Measurements from ENCODE around the gene CMSS1. TPM values are rescaled to one million over a fixed set of nuclear protein-coding genes. Genes with fewer than 3 reads are reported as not detected.
"Not testable (repeated sequence)": the region's sequence is repeated elsewhere in the genome, so short reads cannot be mapped to it uniquely, and the experiment has no call there.

CMSS1 gene
- total and polyA plus RNA-seq, 8 donors = 14.4 to 29.9 (median 15.9) TPM

DNA sequence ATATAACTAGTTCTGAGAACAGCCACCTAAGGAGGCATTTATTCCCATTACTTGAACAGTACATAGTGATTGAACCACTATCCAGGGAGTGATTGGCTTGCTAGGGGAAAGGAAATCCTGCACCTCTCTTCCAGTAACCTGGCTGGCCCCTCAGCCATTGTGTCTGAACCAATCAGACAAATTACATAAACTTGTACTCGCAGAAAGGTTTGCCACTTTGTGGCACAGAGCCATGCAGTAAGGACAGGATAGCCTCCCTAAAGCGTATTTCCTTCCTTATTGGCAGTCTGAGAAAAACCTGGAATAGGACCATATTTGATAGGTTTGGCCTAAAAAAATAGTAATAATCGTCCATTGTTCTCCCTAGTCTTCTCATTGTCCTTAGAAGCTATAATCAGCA lies 19.0 kb downstream of the CMSS1 start:
- H3K4me1 ChIP-seq = peaks cover 3 to 7% (median 3%) of the 10 kb centered on the region in 3 donors
- H3K36me3 ChIP-seq = no peaks in the 10 kb centered on the region
- DNase-seq (no peak), ATAC-seq (no peak), FAIRE-seq (no peak)
- TF ChIP-seq CTCF (IDR thresholded peaks at IDR 0.05) = no peak
- no peak overlapping the region for H3K27ac ChIP-seq
- no peaks in the 10 kb centered on the region for H3K9me3 ChIP-seq
- 46 to 48% methylated on average over 3 of the region's 3 CpGs for WGBS, 2 donors
- intact Hi-C loops (cut with DNase I) = loop anchor here in 2 of 3 donors (10.0 kb wide), 2 partner anchors 228 to 418 kb away; no protein-coding TSS in a partner anchor
- no peaks in the 10 kb centered on the region for H3K27me3 ChIP-seq
- H3K4me3 ChIP-seq = no peak overlapping the region

GRCh38 chr3:99837715-99838114 lies 20.1 kb downstream of the CMSS1 start:
- no peak overlapping the region for H3K4me3 ChIP-seq
- no peaks in the 10 kb centered on the region for H3K36me3 ChIP-seq
- TF ChIP-seq CTCF (IDR thresholded peaks at IDR 0.05) = no peak
- FAIRE-seq = no peak
- DNase-seq = no peak
- ATAC-seq = no peak
- no peaks in the 10 kb centered on the region for H3K9me3 ChIP-seq
- 89 to 96% methylated on average over 1 of the region's 1 CpG for WGBS, 2 donors
- H3K27ac ChIP-seq = no peak overlapping the region
- H3K27me3 ChIP-seq = no peaks in the 10 kb centered on the region
- peaks cover 3 to 8% (median 3%) of the 10 kb centered on the region in 3 donors for H3K4me1 ChIP-seq
- intact Hi-C loops (cut with DNase I) = loop anchor here in 2 of 3 donors (10.0 kb wide), 2 partner anchors 227 to 417 kb away; no protein-coding TSS in a partner anchor

DNA sequence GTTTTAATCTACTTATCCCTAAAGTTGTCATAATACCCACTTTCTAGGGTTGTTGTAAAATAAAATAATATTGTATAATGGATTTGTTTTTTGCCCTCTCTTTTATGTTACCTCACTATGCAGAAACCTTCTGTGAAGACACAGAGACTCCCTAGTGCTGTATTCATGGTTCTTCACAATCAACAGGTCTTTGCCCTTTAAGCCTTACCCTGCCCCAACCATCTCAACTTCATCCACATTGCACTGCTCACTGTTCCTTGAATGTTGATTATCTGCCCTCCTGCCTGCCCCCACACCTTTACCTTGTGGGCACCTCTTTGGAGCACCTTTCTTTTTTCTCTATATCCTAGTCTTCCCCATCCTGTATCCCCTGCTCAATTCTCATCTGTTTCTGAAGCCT lies 21.1 kb downstream of the CMSS1 start:
- intact Hi-C loops (cut with DNase I) = loop anchor here in 2 of 3 donors (10.0 kb wide), 2 partner anchors 226 to 416 kb away; no protein-coding TSS in a partner anchor
- ATAC-seq = no peak
- Histone ChIP-seq H3K27ac (no peak overlapping the region), H3K4me1 (peaks cover 6 to 11% (median 7%) of the 10 kb centered on the region in 3 donors), H3K36me3 (no peaks in the 10 kb centered on the region), H3K4me3 (no peak overlapping the region), H3K27me3 (no peaks in the 10 kb centered on the region), H3K9me3 (no peaks in the 10 kb centered on the region)
- no peak for DNase-seq
- no peak for FAIRE-seq
- no peak for TF ChIP-seq CTCF (IDR thresholded peaks at IDR 0.05)

DNA sequence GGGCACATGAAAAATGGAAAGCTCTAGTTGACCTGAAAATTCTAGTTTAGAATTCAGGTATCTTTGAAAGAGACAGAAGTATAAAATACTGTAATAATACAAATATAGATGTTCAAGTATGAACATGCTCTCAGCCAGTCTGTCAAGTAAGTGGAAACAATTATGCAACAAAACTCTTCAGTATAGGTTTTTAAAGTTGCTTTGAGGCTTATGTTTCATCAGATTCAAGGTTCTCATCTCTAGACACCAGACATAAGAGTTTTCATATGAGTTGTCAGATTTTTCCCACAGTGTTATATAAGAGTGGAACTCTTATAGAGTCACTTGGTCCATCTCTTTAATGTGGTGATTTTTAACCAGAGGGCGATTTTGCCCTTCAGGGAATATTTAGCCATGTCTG lies 22.0 kb downstream of the CMSS1 start:
- intact Hi-C loops (cut with DNase I) = loop anchor here in 2 of 3 donors (5.0 to 10.0 kb wide), 3 partner anchors 225 to 415 kb away; no protein-coding TSS in a partner anchor

GRCh38 chr3:99841949-99842348 lies 24.3 kb downstream of the CMSS1 start:
- not testable (repeated sequence) for H3K36me3 ChIP-seq, H3K9me3 ChIP-seq, H3K27ac ChIP-seq, FAIRE-seq, DNase-seq, ATAC-seq, H3K4me3 ChIP-seq, H3K27me3 ChIP-seq
- intact Hi-C loops (cut with DNase I) = loop anchor here in 1 of 3 donors (5.0 kb wide), 1 partner anchor 410 kb away; no protein-coding TSS in a partner anchor
- peaks cover 10 to 19% (median 14%) of the 10 kb centered on the region in 3 donors for H3K4me1 ChIP-seq
- WGBS, 2 donors = 95 to 97% methylated on average over 4 of the region's 4 CpGs

More for the DNA sequence above, 22.0 kb downstream of the CMSS1 start:
- 86 to 92% methylated on average over 1 of the region's 1 CpG for WGBS, 2 donors
- ATAC-seq (no peak), FAIRE-seq (no peak), DNase-seq (no peak)
- Histone ChIP-seq H3K36me3 (no peaks in the 10 kb centered on the region), H3K4me3 (no peak overlapping the region), H3K4me1 (peaks cover 10 to 18% (median 14%) of the 10 kb centered on the region in 3 donors), H3K27me3 (no peaks in the 10 kb centered on the region), H3K27ac (no peak overlapping the region), H3K9me3 (no peaks in the 10 kb centered on the region)
- no peak for TF ChIP-seq CTCF (IDR thresholded peaks at IDR 0.05)
